CD4-positive, CD25-positive, alpha-beta regulatory T cell (primary cell): ENCODE measurements around the gene CRYZ. TPM values are rescaled to one million over a fixed set of nuclear protein-coding genes. Genes with fewer than 3 reads are reported as not detected.

Source experiments
- polyA plus RNA-seq, 4 donors: library from polyadenylated mRNA; unstranded; fragments of 300-500 nt; fragmentation: Illumina TruSeq; gene quantifications; one replicate each; pipeline ENCODE4 v1.2.3, GENCODE V29; 2021
- total RNA-seq: library from RNA; stranded (reverse); gene quantifications from one replicate; pipeline ENCODE4 v1.2.3, GENCODE V29; 2022

Gene CRYZ
- total and polyA plus RNA-seq, 5 donors from 2014 or later = 17.2 to 89.0 (median 46.5) TPM

Other genes starting within 250 kb of the CRYZ start
- gene LRRC53, start 220.4 kb downstream of the CRYZ start, total RNA-seq = not detected
- gene LRRC53, start 220.4 kb downstream of the CRYZ start, polyA plus RNA-seq = not detected
- gene ERICH3, start 59.3 kb downstream of the CRYZ start, total RNA-seq = not detected
- not detected for gene ERICH3, start 59.3 kb downstream of the CRYZ start, polyA plus RNA-seq
- gene TYW3, start 102 bp upstream of the CRYZ start, total RNA-seq = 11.4 TPM
- 10 to 100 TPM in 1 of 4 donors, 1 to 10 TPM in 3; 6.1 to 10.0 (median 9.1) TPM for gene TYW3, start 102 bp upstream of the CRYZ start, polyA plus RNA-seq